NB4 (cell line): ENCODE data around the gene NFKB1.

Experiments
- DNase-seq: peaks from one replicate; pipeline ENCODE4 v3.0.0; 2010; ENCODE audit warnings: low read depth
- H3K4me3 ChIP-seq: one replicate; pipeline ENCODE4 v1.5.1; 2011; ENCODE audit warnings: mild to moderate bottlenecking, low read depth, low read length, moderate library complexity
- MYC ChIP-seq: IDR thresholded peaks from 2 replicates; pipeline ENCODE4 v1.6.1; 2011; ENCODE audit warnings: low read depth, low read length
- POLR2A ChIP-seq: IDR thresholded peaks from 2 replicates; pipeline ENCODE4 v1.6.1; 2011; ENCODE audit warnings: mild to moderate bottlenecking; ENCODE audit not compliant: insufficient read length; ENCODE audit errors: extremely low read depth
- TF ChIP-seq, protein P1 (sequence below): IDR thresholded peaks from one replicate; pipeline ENCODE4 v1.5.1; 2012; ENCODE audit warnings: low read depth, low read length
- TF ChIP-seq, protein P2 (sequence below): IDR thresholded peaks from 2 replicates; pipeline ENCODE4 v1.6.1; 2011; ENCODE audit warnings: low read depth, low read length

NFKB1 gene

DNA sequence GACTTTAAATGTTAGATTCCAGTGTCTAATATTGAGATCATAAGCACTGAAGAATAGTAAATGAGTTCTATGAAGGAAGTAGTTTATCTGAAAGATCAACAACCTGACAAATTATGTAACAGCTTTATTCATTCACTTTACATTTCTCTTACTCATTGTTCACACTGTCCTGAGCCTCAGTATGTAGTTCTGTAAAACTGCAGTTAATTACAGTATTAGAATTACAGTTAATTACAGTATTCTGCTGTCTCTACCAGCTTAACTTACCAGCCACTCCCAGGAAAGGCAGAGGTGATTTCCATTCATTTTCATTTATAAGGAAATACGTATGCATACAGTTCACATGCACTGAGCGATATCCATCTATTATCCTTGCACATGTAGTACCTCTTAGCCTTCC, 32.7 kb downstream of the NFKB1 start:
- TF ChIP-seq, protein P1, sequence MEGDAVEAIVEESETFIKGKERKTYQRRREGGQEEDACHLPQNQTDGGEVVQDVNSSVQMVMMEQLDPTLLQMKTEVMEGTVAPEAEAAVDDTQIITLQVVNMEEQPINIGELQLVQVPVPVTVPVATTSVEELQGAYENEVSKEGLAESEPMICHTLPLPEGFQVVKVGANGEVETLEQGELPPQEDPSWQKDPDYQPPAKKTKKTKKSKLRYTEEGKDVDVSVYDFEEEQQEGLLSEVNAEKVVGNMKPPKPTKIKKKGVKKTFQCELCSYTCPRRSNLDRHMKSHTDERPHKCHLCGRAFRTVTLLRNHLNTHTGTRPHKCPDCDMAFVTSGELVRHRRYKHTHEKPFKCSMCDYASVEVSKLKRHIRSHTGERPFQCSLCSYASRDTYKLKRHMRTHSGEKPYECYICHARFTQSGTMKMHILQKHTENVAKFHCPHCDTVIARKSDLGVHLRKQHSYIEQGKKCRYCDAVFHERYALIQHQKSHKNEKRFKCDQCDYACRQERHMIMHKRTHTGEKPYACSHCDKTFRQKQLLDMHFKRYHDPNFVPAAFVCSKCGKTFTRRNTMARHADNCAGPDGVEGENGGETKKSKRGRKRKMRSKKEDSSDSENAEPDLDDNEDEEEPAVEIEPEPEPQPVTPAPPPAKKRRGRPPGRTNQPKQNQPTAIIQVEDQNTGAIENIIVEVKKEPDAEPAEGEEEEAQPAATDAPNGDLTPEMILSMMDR = no peak
- TF ChIP-seq POLR2A (no peak), MYC (no peak)
- TF ChIP-seq, protein P2, sequence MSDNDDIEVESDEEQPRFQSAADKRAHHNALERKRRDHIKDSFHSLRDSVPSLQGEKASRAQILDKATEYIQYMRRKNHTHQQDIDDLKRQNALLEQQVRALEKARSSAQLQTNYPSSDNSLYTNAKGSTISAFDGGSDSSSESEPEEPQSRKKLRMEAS = no peak
- no peak for DNase-seq
- no peak overlapping the region for H3K4me3 ChIP-seq

DNA sequence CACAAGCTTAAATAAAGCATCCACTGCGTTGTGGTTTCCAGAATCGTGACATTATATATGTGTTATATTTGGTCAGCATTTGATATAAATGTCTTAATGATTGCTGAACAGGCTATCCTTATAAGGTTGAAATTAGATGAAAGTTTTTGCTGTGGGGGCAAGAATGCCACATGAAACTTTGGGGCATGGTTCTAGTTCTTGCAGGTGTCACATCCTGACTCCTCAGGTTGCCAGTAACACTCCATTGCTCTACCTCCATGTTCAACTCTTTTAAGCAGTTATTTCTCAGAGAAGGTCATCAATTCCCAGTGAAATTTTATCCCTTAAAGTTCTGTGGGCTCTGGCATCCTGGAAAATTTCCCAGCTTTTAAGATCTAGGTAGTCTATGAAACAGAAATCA, 33.7 kb downstream of the NFKB1 start:
- H3K4me3 ChIP-seq = no peak overlapping the region
- no peak for DNase-seq
- TF ChIP-seq POLR2A (no peak), MYC (no peak)
- TF ChIP-seq, protein P2 = no peak
- TF ChIP-seq, protein P1 = no peak

GRCh38 chr4:102535398-102536082, 34.4 kb downstream of the NFKB1 start:
- TF ChIP-seq POLR2A (no peak), MYC (no peak)
- TF ChIP-seq, protein P2 = no peak
- TF ChIP-seq, protein P1 = no peak
- no peak overlapping the region for H3K4me3 ChIP-seq
- DNase-seq = peak; percentile 27

GRCh38 chr4:102536768-102537167, 35.6 kb downstream of the NFKB1 start:
- TF ChIP-seq POLR2A = no peak
- TF ChIP-seq, protein P2 = no peak
- no peak for TF ChIP-seq MYC
- DNase-seq = no peak
- no peak overlapping the region for H3K4me3 ChIP-seq

GRCh38 chr4:102537269-102537668, 36.1 kb downstream of the NFKB1 start:
- H3K4me3 ChIP-seq = no peak overlapping the region
- DNase-seq = no peak
- TF ChIP-seq POLR2A = no peak
- TF ChIP-seq, protein P1 = no peak
- TF ChIP-seq MYC = no peak
- TF ChIP-seq, protein P2 = no peak

DNA sequence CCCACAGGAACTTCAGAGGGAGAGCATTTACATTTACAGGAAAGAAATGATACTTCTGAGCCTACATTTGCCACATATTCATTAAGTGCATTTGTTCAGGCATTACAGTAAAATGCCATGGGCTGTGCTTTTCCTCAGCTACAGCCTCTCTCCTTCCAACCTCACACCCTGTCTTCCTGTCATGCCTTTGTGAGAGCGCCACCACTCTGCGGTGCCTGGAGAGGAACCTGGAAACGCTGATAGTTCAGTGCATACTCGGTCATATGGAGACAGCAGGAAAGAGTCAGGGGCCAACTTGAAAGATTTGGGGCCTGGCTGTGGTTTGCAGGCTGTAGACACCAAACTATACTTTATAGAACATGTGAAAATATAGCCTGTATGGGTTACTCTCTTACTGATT, 40.5 kb downstream of the NFKB1 start:
- no peak overlapping the region for H3K4me3 ChIP-seq
- TF ChIP-seq, protein P1 = no peak
- TF ChIP-seq POLR2A (no peak), MYC (no peak)
- TF ChIP-seq, protein P2 = no peak
- no peak for DNase-seq
